ENCODE results near the gene HAUS7.

HAUS7 gene

DNA sequence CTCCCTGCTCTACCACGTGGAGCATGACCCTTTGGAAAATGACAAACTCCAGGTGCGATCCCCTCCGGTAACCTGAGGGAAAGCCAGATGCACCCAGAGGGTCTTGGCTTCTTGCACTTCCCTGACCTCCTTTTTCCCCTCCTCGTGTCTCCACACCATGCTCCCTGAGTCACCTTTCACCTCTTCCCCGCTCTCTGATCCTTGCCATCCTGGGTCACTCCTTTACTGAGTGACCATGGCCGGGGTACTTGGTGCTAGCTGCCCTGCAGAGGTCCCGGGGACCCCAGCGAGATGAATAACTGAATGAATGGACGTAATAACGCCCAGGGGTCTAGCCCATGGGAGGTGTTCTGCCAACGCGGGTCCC lies 59.5 kb downstream of the HAUS7 start:
- Histone ChIP-seq H2BK15ac (ENCODE audit: low read depth, poor library complexity, severe bottlenecking) (no peak overlapping the region), H3K9ac (ENCODE audit: low read length) (no peak overlapping the region), H3K4me2 (ENCODE audit: low read length, poor library complexity, severe bottlenecking) (no peak overlapping the region), H3K23ac (ENCODE audit: low read length in 2 of 2) (no peak overlapping the region), H3K9me3 (ENCODE audit: control insufficient read depth, low read length) (no peaks in the 10 kb centered on the region), H3K4me1 (ENCODE audit: control insufficient read depth, insufficient read depth, low read depth, low read length) (no peaks in the 10 kb centered on the region), H3K18ac (ENCODE audit: low read depth in 1 of 2, low read length in 2 of 2) (peak overlapping the region in 1 of 2 experiments; percentile 16), H4K91ac (ENCODE audit: low read length) (no peak overlapping the region), H3K4ac (ENCODE audit: low read depth in 1 of 2, low read length in 2 of 2) (peak overlapping the region in 1 of 2 experiments; percentile 10), H2BK12ac (ENCODE audit: low read length in 2 of 2) (no peak overlapping the region), H3K4me3 (ENCODE audit: insufficient read depth in 1 of 2, low read depth in 1 of 2, low read length in 2 of 2) (no peak overlapping the region), H3K27ac (ENCODE audit: low read length, poor library complexity, severe bottlenecking) (no peak overlapping the region), H2AK5ac (ENCODE audit: low read length, severe bottlenecking) (no peak overlapping the region), H2BK120ac (ENCODE audit: low read depth, low read length) (no peak overlapping the region), H3K79me1 (replicated peaks; ENCODE audit: low read length, poor library complexity, severe bottlenecking) (no peaks in the 10 kb centered on the region), H3K14ac (ENCODE audit: low read length in 2 of 2) (no peak overlapping the region), H3K36me3 (ENCODE audit: control insufficient read depth in 1 of 2, insufficient read depth in 2 of 2, low read depth in 1 of 2, low read length in 2 of 2) (no peaks in the 10 kb centered on the region), H3K27me3 (ENCODE audit: control insufficient read depth in 1 of 2, insufficient read depth in 1 of 2, low read length in 2 of 2) (peaks cover 23 to 64% of the 10 kb centered on the region in 2 experiments), H2BK5ac (ENCODE audit: low read depth, low read length, poor library complexity, severe bottlenecking) (no peak overlapping the region), H4K8ac (ENCODE audit: low read length) (peak overlapping the region; percentile 6), H2AFZ (ENCODE audit: low read depth, low read length) (no peak overlapping the region)
- 57% methylated on average over 10 of the region's 12 CpGs for WGBS
- DNase-seq = no peak

DNA sequence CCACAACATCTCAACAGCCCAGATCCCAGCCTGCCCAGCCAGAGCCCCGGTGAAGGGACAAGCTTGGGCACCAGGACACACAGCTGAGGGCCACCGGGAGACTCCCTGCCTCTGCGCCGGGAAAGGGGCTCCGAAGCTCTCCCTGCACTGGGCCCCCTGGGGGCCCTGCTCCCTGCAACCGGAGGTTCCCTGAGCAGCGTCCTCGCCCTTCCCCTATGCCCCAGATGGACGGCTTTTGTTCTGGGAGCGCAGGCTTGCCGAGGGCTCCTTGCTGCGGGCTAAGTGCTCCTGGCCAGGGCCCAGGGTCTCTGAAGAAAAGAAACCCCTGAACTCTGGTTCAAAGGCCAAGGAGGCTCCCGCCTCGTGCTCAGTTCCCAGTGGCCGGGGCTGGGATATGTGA lies 60.0 kb downstream of the HAUS7 start:
- no peak overlapping the region for H3K14ac ChIP-seq (ENCODE audit: low read length in 2 of 2)
- H3K4ac ChIP-seq (ENCODE audit: low read depth in 1 of 2, low read length in 2 of 2) = no peak overlapping the region
- H3K4me1 ChIP-seq (ENCODE audit: control insufficient read depth, insufficient read depth, low read depth, low read length) = no peaks in the 10 kb centered on the region
- H3K79me1 ChIP-seq (replicated peaks; ENCODE audit: low read length, poor library complexity, severe bottlenecking) = no peaks in the 10 kb centered on the region
- H2BK5ac ChIP-seq (ENCODE audit: low read depth, low read length, poor library complexity, severe bottlenecking) = no peak overlapping the region
- no peaks in the 10 kb centered on the region for H3K9me3 ChIP-seq (ENCODE audit: control insufficient read depth, low read length)
- no peak overlapping the region for H4K91ac ChIP-seq (ENCODE audit: low read length)
- DNase-seq = no peak
- H3K36me3 ChIP-seq (ENCODE audit: control insufficient read depth in 1 of 2, insufficient read depth in 2 of 2, low read depth in 1 of 2, low read length in 2 of 2) = no peaks in the 10 kb centered on the region
- H3K23ac ChIP-seq (ENCODE audit: low read length in 2 of 2) = no peak overlapping the region
- H4K8ac ChIP-seq (ENCODE audit: low read length) = no peak overlapping the region
- H3K18ac ChIP-seq (ENCODE audit: low read depth in 1 of 2, low read length in 2 of 2) = no peak overlapping the region
- H3K9ac ChIP-seq (ENCODE audit: low read length) = no peak overlapping the region
- no peak overlapping the region for H3K4me2 ChIP-seq (ENCODE audit: low read length, poor library complexity, severe bottlenecking)
- no peak overlapping the region for H3K4me3 ChIP-seq (ENCODE audit: insufficient read depth in 1 of 2, low read depth in 1 of 2, low read length in 2 of 2)
- no peak overlapping the region for H3K27ac ChIP-seq (ENCODE audit: low read length, poor library complexity, severe bottlenecking)
- peaks cover 23 to 64% of the 10 kb centered on the region in 2 experiments for H3K27me3 ChIP-seq (ENCODE audit: control insufficient read depth in 1 of 2, insufficient read depth in 1 of 2, low read length in 2 of 2)
- H2AFZ ChIP-seq (ENCODE audit: low read depth, low read length) = no peak overlapping the region
- H2BK15ac ChIP-seq (ENCODE audit: low read depth, poor library complexity, severe bottlenecking) = no peak overlapping the region
- WGBS = 80% methylated on average over 11 of the region's 15 CpGs
- H2BK120ac ChIP-seq (ENCODE audit: low read depth, low read length) = no peak overlapping the region
- H2BK12ac ChIP-seq (ENCODE audit: low read length in 2 of 2) = no peak overlapping the region
- H2AK5ac ChIP-seq (ENCODE audit: low read length, severe bottlenecking) = no peak overlapping the region

DNA sequence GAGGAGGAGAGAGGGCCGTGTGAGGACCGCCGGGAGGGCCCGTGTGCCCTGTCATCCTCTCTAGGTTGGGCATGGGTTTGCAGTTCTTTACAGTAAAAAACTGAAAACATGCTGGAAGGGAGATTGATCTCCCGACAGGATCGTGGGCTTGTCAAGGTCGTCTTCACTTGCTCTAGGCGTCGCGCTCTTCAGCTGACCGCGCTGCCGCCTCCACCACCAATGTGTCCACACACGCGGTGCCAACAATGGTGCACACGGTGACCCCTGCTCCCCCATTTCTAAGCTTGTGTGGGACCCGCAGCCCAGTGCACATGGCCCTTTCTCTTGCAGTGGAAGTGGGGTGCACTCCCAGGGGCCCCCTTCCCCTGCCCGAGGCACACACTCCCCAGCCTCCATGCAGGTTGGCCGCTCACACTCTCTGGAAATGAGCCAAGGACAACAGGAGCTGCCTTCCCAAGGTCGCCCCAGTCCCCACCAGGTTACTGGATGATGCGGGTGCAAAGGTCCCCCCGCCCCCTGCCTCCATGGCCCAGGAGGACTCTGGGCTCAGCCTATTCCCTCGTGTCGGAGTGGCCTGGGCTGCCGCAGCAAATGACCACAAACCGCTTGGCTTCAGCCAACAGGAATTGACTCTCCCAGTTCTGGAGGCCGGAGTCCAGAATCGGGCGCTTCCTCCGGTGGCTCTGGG lies 60.8 kb downstream of the HAUS7 start:
- Histone ChIP-seq H4K8ac (ENCODE audit: low read length) (no peak overlapping the region), H2AFZ (ENCODE audit: low read depth, low read length) (no peak overlapping the region), H3K9me3 (ENCODE audit: control insufficient read depth, low read length) (no peaks in the 10 kb centered on the region), H3K9ac (ENCODE audit: low read length) (no peak overlapping the region), H2AK5ac (ENCODE audit: low read length, severe bottlenecking) (no peak overlapping the region), H3K4me2 (ENCODE audit: low read length, poor library complexity, severe bottlenecking) (no peak overlapping the region), H3K14ac (ENCODE audit: low read length in 2 of 2) (no peak overlapping the region), H3K79me1 (replicated peaks; ENCODE audit: low read length, poor library complexity, severe bottlenecking) (no peaks in the 10 kb centered on the region), H2BK15ac (ENCODE audit: low read depth, poor library complexity, severe bottlenecking) (no peak overlapping the region), H3K4me1 (ENCODE audit: control insufficient read depth, insufficient read depth, low read depth, low read length) (no peaks in the 10 kb centered on the region), H3K4ac (ENCODE audit: low read depth in 1 of 2, low read length in 2 of 2) (no peak overlapping the region), H2BK12ac (ENCODE audit: low read length in 2 of 2) (no peak overlapping the region), H3K18ac (ENCODE audit: low read depth in 1 of 2, low read length in 2 of 2) (no peak overlapping the region), H2BK5ac (ENCODE audit: low read depth, low read length, poor library complexity, severe bottlenecking) (no peak overlapping the region), H3K4me3 (ENCODE audit: insufficient read depth in 1 of 2, low read depth in 1 of 2, low read length in 2 of 2) (no peak overlapping the region), H3K23ac (ENCODE audit: low read length in 2 of 2) (no peak overlapping the region), H3K27me3 (ENCODE audit: control insufficient read depth in 1 of 2, insufficient read depth in 1 of 2, low read length in 2 of 2) (peaks cover 25 to 65% of the 10 kb centered on the region in 2 experiments), H4K91ac (ENCODE audit: low read length) (no peak overlapping the region), H3K27ac (ENCODE audit: low read length, poor library complexity, severe bottlenecking) (no peak overlapping the region), H3K36me3 (ENCODE audit: control insufficient read depth in 1 of 2, insufficient read depth in 2 of 2, low read depth in 1 of 2, low read length in 2 of 2) (no peaks in the 10 kb centered on the region), H2BK120ac (ENCODE audit: low read depth, low read length) (no peak overlapping the region)
- WGBS = 92% methylated on average over 27 of the region's 30 CpGs
- no peak for DNase-seq

DNA sequence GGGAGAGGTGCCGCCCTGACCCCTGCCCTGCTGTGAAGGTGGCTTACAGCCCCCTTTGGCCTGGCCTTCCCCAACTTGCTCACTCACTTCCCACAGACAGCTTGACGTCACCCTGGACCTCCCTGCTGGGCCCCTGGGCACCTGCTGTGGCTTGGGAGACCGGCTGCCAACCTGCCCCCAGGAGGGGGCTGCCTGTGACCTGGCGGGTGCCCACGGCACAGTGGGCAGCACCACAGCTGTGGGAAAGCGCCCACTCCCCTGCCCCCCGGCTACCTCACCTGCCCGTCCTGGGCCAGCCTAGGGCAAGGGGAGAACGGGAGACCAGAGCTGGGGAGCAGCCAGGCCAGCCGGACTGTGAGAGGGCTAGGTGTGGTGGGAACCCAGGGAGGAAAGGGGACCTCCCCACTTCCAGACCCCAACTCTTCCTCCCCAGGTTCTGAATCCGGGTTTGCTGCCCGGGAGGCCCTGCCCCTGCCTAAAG lies 61.5 kb downstream of the HAUS7 start:
- 87% methylated on average over 6 of the region's 12 CpGs for WGBS
- Histone ChIP-seq H3K79me1 (replicated peaks; ENCODE audit: low read length, poor library complexity, severe bottlenecking) (no peaks in the 10 kb centered on the region), H4K91ac (ENCODE audit: low read length) (no peak overlapping the region), H3K27me3 (ENCODE audit: control insufficient read depth in 1 of 2, insufficient read depth in 1 of 2, low read length in 2 of 2) (peaks cover 26 to 68% of the 10 kb centered on the region in 2 experiments), H2AFZ (ENCODE audit: low read depth, low read length) (no peak overlapping the region), H2BK12ac (ENCODE audit: low read length in 2 of 2) (no peak overlapping the region), H3K18ac (ENCODE audit: low read depth in 1 of 2, low read length in 2 of 2) (no peak overlapping the region), H3K4me3 (ENCODE audit: insufficient read depth in 1 of 2, low read depth in 1 of 2, low read length in 2 of 2) (no peak overlapping the region), H3K27ac (ENCODE audit: low read length, poor library complexity, severe bottlenecking) (no peak overlapping the region), H3K36me3 (ENCODE audit: control insufficient read depth in 1 of 2, insufficient read depth in 2 of 2, low read depth in 1 of 2, low read length in 2 of 2) (no peaks in the 10 kb centered on the region), H3K4me2 (ENCODE audit: low read length, poor library complexity, severe bottlenecking) (no peak overlapping the region), H3K9ac (ENCODE audit: low read length) (no peak overlapping the region), H3K14ac (ENCODE audit: low read length in 2 of 2) (no peak overlapping the region), H2BK120ac (ENCODE audit: low read depth, low read length) (no peak overlapping the region), H3K9me3 (ENCODE audit: control insufficient read depth, low read length) (no peaks in the 10 kb centered on the region), H4K8ac (ENCODE audit: low read length) (no peak overlapping the region), H3K4me1 (ENCODE audit: control insufficient read depth, insufficient read depth, low read depth, low read length) (no peaks in the 10 kb centered on the region), H3K4ac (ENCODE audit: low read depth in 1 of 2, low read length in 2 of 2) (no peak overlapping the region), H2AK5ac (ENCODE audit: low read length, severe bottlenecking) (no peak overlapping the region), H2BK15ac (ENCODE audit: low read depth, poor library complexity, severe bottlenecking) (no peak overlapping the region), H2BK5ac (ENCODE audit: low read depth, low read length, poor library complexity, severe bottlenecking) (no peak overlapping the region), H3K23ac (ENCODE audit: low read length in 2 of 2) (no peak overlapping the region)
- DNase-seq = no peak

Data from mesenchymal stem cell (in vitro differentiated cells and primary cell).